Measurements from ENCODE around the gene CRACDL.

Gene CRACDL

GRCh38 chr2:98924038-98924830 lies 11.8 kb downstream of the CRACDL start:
- FAIRE-seq, result no peak

DNA sequence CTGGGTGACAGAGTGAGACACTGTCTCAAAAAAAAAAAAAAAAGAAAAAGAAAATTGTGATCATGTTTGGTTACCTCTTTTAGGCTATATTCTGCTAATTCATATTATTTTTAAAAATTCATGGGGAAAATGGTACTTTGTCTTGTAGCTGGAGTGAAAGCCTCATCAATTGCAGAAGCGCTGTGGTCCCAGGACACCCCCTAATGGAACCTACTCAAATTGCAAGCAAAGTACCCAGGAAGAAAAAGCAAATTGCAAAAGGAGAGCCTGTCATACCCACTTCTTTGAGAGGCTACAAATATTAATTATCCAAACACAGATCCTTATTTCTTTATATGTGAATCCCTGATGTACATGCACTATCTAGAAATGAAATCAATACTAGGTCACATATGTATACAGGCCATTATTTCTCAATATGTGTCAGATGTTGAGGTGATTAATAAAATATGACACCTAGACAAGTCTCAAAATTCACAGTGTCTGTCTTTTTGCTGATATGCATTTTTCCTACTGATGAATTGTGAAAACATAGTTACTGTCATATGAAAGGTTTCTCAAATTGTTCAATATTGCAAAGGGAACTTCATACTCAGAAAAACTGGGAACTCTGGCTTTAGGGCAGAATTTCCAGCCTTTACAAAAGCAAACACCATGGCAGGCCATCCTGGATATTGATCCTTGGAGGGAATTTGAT lies 12.6 kb downstream of the CRACDL start:
- no peak for FAIRE-seq

DNA sequence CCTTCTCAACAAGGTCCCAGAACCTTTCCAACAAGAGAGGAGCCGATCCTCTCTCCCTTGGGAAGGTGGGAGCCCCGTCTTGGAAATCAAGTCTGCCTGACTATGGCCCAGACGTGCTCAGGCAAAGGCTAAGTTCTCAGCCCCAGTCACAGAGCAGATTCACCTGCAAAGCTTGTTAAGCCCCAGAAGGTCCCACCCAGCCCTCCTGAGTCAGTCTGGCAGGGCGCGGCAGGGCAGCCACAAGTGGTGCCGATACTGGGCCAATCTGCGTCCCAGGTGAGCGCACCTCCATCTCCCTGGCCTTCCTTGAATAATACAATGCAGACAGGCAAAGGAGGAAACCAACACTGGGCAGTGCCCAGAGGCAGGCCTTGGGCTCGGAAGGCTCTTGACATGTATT lies 15.0 kb downstream of the CRACDL start:
- FAIRE-seq, result no peak

DNA sequence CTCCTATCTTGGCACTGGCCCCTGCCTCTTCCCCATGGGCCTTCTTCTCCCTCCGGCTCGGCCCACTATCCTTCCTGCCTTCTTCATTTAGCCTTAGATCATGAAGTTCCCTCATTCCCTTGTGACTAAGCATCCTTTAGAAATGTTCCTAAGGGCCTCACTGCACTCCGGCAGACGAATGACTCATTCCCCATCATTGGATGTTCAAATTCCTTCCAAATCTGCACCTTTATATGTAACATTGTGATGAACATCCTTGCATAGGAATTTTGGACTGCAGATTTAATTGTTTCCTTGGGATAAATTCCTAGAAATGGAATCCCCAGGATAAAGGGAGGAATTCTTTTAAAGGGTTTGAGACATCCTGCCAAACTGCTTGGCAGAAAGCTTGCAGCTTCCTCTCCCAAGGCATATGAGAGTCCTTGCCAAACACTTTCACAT lies 19.0 kb downstream of the CRACDL start:
- no peak for FAIRE-seq

- FAIRE-seq, result no peak
Measured at GRCh38 chr2:98915751-98916358, 20.2 kb downstream of the CRACDL start.

DNA sequence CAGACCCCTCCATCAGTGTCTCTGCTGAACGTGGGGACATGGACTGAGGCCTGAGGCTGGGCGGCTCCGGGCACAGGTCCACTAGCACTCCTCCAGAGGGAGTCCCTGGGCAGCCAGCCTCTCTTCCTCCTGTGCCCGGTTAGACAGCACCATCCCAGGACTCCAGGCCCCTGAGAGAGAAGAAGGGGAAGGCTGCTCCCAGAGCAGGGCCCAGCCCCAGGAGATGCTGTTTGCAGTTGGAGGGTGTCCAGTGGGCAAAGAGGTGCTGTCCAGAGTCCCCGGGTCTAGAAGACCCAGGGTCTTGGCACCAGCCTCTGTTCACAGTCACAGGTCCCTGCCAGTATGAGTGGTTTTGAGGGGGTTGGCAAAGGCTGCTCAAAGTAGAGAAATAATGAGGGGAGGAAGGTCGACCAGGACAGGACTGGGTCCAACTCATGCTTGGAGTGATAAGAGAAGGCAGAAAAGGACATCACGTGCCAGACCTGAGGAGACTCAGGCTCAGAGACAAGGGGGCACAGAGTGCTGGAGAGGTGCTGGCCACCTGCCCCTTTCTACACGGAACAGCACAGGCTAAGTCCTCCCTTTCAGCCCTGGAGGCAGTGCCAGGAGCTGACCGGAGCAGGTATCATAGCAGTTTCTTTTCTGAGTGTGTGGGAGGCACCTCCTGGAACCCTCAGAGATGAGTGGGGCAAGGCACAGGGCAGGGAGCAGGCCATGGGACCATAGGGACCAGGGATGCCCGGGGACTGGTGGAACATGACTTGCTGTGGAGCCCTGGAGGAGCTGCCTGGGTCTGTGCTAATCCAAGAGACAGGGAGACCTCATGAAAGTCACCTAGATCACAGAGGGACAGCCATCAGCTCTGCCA lies 21.1 kb downstream of the CRACDL start:
- FAIRE-seq, result no peak

DNA sequence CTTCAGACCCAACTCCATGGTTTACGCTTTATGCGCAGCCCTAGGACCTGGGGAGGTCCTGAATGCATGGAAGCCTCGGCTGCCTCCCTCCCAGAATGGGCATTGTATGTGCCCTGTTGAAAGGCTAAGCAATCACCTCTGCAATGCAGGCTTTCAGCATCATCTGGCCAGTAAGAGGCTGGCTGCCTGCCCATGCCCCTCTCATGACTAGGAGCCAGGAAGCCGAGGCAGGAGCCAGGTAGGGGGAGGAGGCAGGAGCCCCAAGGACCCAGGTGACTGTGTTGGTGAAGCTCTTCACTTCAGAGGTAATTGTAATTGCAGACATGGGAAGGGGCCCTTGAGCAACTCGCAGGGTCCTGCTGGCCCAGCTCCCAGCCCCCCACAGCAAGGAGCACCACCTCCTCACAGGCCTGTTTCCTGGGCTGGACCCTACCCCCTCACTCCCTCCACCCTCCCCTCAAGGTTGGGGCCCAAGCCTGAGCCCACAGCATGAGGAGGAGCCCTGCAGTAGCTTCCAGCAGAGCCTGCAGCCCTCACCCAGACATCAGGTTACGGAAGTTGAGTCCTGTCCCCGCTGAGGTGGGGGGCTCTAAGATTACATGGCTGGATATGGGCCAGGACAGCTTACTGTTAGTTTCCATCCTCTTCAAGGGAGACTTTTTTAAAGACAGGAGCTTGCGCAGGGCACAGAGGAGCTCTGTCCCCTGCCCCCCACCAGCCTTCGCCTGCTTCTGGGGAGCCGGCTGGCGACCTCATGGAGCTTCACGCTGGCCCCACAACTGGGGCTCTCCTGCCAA lies 21.9 kb downstream of the CRACDL start:
- FAIRE-seq, result no peak

- FAIRE-seq, result no peak
Measured at GRCh38 chr2:98912957-98913915, 22.8 kb downstream of the CRACDL start.

GRCh38 chr2:98912221-98912851 lies 23.7 kb downstream of the CRACDL start:
- no peak for FAIRE-seq

DNA sequence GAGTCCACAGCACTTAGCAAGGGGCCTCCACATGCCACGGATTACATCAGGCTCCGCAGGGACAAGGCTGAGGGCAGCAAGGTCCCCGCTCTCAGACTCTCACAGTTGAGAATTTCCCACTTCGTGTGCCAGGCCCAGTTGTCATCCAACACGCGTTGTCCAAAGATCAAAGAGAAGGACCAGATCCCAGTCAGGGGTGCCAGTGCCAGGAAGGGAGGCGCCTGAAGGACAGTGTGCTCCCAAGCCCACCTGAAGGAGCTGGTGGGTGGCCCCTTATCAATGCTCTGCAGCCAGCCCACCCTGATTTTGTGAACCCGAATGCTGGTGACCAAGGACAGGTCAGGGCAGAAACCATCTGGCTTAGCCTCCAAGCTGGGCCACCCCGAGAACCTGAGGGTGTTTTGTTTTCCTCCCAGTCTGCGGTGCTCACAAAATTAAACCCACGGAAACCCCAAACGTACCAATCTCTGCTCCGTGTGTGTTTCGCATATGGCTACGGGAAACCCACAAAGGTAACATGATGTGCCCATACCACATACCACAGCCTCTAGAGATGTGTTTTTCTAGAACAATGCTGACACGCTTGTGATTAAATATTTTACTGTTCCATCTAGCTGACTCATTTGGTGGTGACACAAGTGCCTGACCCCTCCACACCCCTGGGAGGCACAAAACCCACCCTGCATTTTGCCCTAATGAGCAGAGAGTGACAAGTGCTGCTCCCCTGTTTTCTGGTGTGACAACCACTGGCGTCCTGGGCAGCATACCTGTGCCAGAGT lies 24.5 kb downstream of the CRACDL start:
- FAIRE-seq, result no peak

DNA sequence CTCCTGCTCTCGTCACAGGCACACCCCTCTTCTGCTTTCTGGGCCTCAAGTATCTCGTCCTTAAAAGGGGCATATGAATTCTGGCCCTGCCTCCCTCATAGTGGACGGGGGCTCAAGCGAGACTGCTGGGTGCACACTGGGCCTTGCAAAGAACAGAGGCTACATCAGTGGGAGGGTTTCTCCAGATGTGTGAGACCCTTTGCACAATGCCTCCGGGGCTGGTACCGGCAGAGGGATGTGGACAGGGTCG lies 25.0 kb downstream of the CRACDL start:
- no peak for FAIRE-seq

- FAIRE-seq, result no peak
Measured at GRCh38 chr2:98910349-98911125, 25.5 kb downstream of the CRACDL start.

GRCh38 chr2:98909317-98910211 lies 26.5 kb downstream of the CRACDL start:
- FAIRE-seq, result no peak

- FAIRE-seq, result no peak
Measured at GRCh38 chr2:98908931-98909316, 27.1 kb downstream of the CRACDL start.

DNA sequence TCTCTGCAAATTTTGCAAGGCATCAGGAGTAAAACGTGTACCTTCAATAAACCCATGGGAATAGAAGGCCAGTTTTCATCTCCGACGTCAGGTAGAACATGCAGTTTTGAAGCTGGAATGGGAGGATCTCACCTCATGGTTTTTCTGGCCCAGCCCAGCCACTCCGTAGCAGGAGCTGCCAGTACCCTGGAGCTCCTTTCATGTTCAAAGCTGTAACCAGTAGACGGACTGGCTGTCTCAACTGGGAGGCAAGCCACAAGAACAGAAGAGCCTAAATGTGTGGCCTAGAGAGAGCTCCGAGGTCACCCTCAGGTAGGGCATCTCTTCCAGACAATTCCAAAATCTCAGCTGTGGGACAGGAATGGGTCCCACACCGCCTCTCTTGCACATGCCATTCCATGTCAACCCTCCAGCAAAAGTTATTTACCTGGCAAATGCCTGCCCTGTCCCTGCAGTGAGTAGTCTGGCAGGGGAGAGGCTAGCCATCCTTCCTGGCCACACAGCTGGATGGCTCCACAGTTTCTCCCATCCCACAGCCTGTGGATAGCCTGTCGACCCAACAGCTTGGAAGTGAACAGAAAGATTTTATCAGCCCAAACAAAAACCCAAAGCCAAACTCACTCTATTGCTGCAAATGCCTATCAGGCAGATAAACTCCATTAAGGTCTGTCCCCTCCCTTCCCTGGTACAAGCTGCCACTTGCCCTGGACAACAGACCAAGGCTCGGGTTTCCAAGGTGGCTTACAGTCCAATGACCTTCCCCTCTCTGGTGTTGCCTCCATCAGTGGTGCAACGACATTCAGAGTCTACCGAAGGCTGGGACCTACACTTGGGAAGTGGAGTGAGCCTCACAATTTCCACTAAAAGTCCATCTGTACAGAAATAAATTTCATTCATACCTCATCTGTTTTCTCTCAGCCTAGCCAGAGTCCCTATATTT lies 27.8 kb downstream of the CRACDL start:
- FAIRE-seq, result no peak

DNA sequence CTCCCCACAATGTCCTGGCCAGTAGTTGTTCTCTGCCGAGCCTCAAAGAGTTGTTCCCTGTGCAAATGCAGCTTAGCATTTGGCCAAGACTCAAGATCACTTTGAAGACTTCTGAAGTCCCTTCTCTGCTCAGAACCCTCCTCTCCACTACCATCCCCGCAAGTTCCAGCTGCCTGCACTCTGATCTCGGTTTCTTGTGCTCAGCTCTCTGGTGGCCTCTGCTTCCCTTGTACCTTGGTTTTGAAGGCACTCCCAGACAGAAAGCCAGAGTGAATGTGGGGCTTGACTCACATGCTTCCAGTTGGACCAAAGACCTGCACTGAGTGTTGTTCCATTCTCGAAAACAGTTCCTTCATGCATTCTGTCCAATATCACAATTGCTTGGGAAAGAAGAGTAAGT lies 28.6 kb downstream of the CRACDL start:
- no peak for FAIRE-seq

Measured in A204.1 (cell line).